HepG2 (cell line): Measurements from ENCODE around the gene EMP2. TPM values are rescaled to one million over a fixed set of nuclear protein-coding genes. Genes with fewer than 3 reads are reported as not detected.
A peak's percentile ranks its signal among the peaks of the same experiment; 100 is the strongest.

Source experiments
- DNMT1 ChIP-seq: sonication (generic); formaldehyde crosslinking; IDR thresholded peaks from 2 replicates; pipeline ENCODE4 v1.5.1; 2020; ENCODE audit warnings: mild to moderate bottlenecking, missing genetic modification reagents
- HOXA7 ChIP-seq: sonication (generic); formaldehyde crosslinking; IDR thresholded peaks from 2 replicates; pipeline ENCODE4 v1.8.1; 2022; ENCODE audit warnings: mild to moderate bottlenecking, missing genetic modification reagents, moderate library complexity
- PHF21A ChIP-seq: sonication (generic); formaldehyde crosslinking; IDR thresholded peaks from 2 replicates; pipeline ENCODE4 v1.5.0; 2020; ENCODE audit warnings: mild to moderate bottlenecking, missing genetic modification reagents
- RARA ChIP-seq: IDR thresholded peaks from 2 replicates; pipeline ENCODE4 v1.6.1; 2016; ENCODE audit warnings: missing genetic modification reagents, missing compliant biosample characterization
- REL ChIP-seq: sonication (generic); formaldehyde crosslinking; conservative IDR thresholded peaks from 2 replicates; pipeline ENCODE4 v1.8.0; 2022; ENCODE audit warnings: mild to moderate bottlenecking, missing genetic modification reagents, moderate library complexity
- SMAD3 ChIP-seq: sonication (generic); formaldehyde crosslinking; IDR thresholded peaks from 2 replicates; pipeline ENCODE4 v1.4.0; 2020; ENCODE audit warnings: missing genetic modification reagents
- ZNF160 ChIP-seq: sonication (generic); formaldehyde crosslinking; IDR thresholded peaks from 2 replicates; pipeline ENCODE4 v1.8.0; 2022; ENCODE audit warnings: mild to moderate bottlenecking, inconsistent platforms, missing genetic modification reagents
- ZNF292 ChIP-seq: sonication (generic); formaldehyde crosslinking; IDR thresholded peaks from 2 replicates; pipeline ENCODE4 v1.8.1; 2022; ENCODE audit warnings: mild to moderate bottlenecking, low read depth, missing genetic modification reagents, borderline replicate concordance
- polyA plus RNA-seq, 8 experiments: library from polyadenylated mRNA; depleted of rRNA in 3 of 8; stranded (reverse) in 7 of 8; unstranded in 1 of 8; fragments of >200 nt; fragmentation: Illumina TruSeq in 4 of 8; extraction: Trizol in 4 of 8; gene quantifications; 2 replicates each; pipeline versions ENCODE4 v1.2.1 to v1.2.3, GENCODE V29; 2011 to 2016; ENCODE audit warnings: low read depth in 4 of 8, missing spikeins in 1 of 8, mixed read lengths in 1 of 8; ENCODE audit not compliant: insufficient read depth in 1 of 8
- total RNA-seq, 5 experiments: library from RNA; depleted of rRNA; stranded (reverse); fragments of >200 nt; fragmentation: Illumina TruSeq; extraction: Trizol; gene quantifications; 2 replicates each; pipeline ENCODE4 v1.2.3, GENCODE V29; 2016; ENCODE audit warnings: low read depth in 1 of 5
- TF ChIP-seq, protein P1 (sequence below): sonication (generic); formaldehyde crosslinking; IDR thresholded peaks from 2 replicates; pipeline ENCODE4 v1.4.0; 2020; ENCODE audit warnings: missing genetic modification reagents, borderline replicate concordance
- TF ChIP-seq, protein P2 (sequence below), 2 experiments: fragments of 450-650 bp in 1 of 2; sonication (generic) in 1 of 2; formaldehyde crosslinking in 1 of 2; IDR thresholded peaks; 2 replicates each; pipeline versions ENCODE4 v1.6.1 to v1.8.0; 2016 to 2022; ENCODE audit warnings: antibody characterized with exemption in 1 of 2, mild to moderate bottlenecking in 1 of 2, missing genetic modification reagents in 1 of 2
- TF ChIP-seq, protein P3 (sequence below): sonication (generic); formaldehyde crosslinking; IDR thresholded peaks from 2 replicates; pipeline ENCODE4 v1.4.0; 2020; ENCODE audit warnings: mild to moderate bottlenecking, missing genetic modification reagents
- TF ChIP-seq, protein P4 (sequence below): fragments of 450-650 bp; IDR thresholded peaks from 2 replicates; pipeline ENCODE4 v1.6.1; 2016

The EMP2 gene
- total and polyA plus RNA-seq, 2 of the 13 experiments (the other 11 are each of a cell fraction or from before 2014, with no cell fraction given): 24.6 to 91.2 TPM

DNA sequence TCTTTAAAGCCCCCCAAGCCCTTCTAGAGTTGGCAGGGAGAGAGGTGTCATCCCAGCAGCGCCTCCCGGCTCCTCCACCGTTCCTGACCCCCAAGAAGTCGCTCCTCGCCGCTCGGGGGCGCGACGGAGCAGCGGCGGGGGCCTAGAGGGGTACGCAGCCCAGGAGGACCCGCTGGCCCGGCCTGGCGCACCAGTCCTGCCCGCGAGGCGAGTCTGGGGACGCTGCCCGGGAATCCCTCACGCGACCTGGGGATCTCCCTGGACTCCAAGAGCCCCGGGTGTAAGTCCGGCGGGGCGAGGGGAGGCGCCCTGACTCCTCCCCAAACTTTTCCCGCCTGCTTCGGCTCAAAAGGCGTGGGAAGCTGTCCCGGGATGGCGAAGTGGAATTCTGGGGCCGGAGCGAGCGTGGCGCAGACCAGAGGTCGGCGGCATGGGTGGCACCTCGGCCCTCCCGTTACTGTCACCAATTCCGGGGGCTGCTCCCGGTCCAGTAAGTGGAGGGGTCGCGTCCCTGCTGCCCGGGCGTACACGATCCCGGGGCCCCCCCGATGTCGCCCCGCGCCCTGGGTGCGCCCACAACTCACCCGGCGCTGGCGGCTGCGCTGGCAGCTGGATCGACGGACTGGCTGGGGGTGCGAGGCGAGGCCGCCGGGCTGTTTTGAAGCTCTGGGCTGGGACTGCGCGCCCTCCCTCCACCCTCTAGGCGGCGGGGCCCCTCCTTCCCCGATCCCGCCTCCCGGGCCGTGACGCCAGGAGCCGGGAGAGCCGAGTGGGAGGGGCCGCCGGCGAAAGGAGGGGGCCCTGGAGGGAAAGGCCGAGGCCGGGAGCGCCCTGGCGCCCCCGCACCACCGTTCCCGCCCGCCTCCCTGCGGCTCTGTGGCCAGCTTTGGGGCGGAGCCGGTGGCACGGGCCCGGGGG, at the start of gene EMP2 (continued):
- TF ChIP-seq, protein P1, sequence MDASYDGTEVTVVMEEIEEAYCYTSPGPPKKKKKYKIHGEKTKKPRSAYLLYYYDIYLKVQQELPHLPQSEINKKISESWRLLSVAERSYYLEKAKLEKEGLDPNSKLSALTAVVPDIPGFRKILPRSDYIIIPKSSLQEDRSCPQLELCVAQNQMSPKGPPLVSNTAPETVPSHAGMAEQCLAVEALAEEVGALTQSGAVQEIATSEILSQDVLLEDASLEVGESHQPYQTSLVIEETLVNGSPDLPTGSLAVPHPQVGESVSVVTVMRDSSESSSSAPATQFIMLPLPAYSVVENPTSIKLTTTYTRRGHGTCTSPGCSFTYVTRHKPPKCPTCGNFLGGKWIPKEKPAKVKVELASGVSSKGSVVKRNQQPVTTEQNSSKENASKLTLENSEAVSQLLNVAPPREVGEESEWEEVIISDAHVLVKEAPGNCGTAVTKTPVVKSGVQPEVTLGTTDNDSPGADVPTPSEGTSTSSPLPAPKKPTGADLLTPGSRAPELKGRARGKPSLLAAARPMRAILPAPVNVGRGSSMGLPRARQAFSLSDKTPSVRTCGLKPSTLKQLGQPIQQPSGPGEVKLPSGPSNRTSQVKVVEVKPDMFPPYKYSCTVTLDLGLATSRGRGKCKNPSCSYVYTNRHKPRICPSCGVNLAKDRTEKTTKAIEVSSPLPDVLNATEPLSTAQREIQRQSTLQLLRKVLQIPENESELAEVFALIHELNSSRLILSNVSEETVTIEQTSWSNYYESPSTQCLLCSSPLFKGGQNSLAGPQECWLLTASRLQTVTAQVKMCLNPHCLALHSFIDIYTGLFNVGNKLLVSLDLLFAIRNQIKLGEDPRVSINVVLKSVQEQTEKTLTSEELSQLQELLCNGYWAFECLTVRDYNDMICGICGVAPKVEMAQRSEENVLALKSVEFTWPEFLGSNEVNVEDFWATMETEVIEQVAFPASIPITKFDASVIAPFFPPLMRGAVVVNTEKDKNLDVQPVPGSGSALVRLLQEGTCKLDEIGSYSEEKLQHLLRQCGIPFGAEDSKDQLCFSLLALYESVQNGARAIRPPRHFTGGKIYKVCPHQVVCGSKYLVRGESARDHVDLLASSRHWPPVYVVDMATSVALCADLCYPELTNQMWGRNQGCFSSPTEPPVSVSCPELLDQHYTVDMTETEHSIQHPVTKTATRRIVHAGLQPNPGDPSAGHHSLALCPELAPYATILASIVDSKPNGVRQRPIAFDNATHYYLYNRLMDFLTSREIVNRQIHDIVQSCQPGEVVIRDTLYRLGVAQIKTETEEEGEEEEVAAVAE (CRISPR knock-in tag): 0 out of 2 replicates have a peak, but pooled peaks have one; percentile 40
- TF ChIP-seq, protein P2, sequence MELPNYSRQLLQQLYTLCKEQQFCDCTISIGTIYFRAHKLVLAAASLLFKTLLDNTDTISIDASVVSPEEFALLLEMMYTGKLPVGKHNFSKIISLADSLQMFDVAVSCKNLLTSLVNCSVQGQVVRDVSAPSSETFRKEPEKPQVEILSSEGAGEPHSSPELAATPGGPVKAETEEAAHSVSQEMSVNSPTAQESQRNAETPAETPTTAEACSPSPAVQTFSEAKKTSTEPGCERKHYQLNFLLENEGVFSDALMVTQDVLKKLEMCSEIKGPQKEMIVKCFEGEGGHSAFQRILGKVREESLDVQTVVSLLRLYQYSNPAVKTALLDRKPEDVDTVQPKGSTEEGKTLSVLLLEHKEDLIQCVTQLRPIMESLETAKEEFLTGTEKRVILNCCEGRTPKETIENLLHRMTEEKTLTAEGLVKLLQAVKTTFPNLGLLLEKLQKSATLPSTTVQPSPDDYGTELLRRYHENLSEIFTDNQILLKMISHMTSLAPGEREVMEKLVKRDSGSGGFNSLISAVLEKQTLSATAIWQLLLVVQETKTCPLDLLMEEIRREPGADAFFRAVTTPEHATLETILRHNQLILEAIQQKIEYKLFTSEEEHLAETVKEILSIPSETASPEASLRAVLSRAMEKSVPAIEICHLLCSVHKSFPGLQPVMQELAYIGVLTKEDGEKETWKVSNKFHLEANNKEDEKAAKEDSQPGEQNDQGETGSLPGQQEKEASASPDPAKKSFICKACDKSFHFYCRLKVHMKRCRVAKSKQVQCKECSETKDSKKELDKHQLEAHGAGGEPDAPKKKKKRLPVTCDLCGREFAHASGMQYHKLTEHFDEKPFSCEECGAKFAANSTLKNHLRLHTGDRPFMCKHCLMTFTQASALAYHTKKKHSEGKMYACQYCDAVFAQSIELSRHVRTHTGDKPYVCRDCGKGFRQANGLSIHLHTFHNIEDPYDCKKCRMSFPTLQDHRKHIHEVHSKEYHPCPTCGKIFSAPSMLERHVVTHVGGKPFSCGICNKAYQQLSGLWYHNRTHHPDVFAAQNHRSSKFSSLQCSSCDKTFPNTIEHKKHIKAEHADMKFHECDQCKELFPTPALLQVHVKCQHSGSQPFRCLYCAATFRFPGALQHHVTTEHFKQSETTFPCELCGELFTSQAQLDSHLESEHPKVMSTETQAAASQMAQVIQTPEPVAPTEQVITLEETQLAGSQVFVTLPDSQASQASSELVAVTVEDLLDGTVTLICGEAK (IDR thresholded peaks at IDR 0.05): no peak
- TF ChIP-seq, protein P2 (CRISPR knock-in tag; IDR thresholded peaks at IDR 0.05): peak; percentile 78
- TF ChIP-seq ZNF292 (CRISPR knock-in tag): no peak
- TF ChIP-seq PHF21A (CRISPR knock-in tag): peak; percentile 90
- TF ChIP-seq, protein P3, sequence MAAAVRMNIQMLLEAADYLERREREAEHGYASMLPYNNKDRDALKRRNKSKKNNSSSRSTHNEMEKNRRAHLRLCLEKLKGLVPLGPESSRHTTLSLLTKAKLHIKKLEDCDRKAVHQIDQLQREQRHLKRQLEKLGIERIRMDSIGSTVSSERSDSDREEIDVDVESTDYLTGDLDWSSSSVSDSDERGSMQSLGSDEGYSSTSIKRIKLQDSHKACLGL: peak; percentile 84
- TF ChIP-seq REL (CRISPR knock-in tag): peak; percentile 77
- TF ChIP-seq HOXA7 (CRISPR knock-in tag): no peak
- TF ChIP-seq ZNF160 (CRISPR knock-in tag): peak; percentile 66; the same call in 1 of the 2 replicates
- peak; percentile 40 for TF ChIP-seq RARA
- peak; percentile 17; the same call in 1 of the 2 replicates for TF ChIP-seq SMAD3 (CRISPR knock-in tag)
- TF ChIP-seq, protein P4, sequence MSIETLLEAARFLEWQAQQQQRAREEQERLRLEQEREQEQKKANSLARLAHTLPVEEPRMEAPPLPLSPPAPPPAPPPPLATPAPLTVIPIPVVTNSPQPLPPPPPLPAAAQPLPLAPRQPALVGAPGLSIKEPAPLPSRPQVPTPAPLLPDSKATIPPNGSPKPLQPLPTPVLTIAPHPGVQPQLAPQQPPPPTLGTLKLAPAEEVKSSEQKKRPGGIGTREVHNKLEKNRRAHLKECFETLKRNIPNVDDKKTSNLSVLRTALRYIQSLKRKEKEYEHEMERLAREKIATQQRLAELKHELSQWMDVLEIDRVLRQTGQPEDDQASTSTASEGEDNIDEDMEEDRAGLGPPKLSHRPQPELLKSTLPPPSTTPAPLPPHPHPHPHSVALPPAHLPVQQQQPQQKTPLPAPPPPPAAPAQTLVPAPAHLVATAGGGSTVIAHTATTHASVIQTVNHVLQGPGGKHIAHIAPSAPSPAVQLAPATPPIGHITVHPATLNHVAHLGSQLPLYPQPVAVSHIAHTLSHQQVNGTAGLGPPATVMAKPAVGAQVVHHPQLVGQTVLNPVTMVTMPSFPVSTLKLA: no peak
- TF ChIP-seq DNMT1 (CRISPR knock-in tag): peak; percentile 88
